ENCODE results near the gene NCAM1.

Gene NCAM1

DNA sequence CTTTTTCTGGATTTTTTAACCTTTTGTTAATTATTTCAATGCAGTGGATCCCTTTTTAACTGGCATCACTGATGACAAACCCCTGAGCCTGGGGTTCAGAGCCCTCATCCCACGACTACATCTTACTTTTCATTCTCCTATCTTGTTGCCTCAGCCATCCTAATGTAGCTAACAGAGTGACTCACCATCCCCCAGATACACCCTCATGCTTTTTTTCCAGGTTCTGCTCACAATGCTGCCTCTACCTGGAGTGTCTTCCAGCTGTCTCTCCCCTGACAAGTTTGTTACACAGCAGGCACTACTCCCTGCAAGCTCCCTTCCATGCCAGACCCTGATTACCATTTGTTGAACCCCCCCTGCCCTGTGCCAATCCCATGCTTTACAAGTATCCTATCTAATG, 135.4 kb downstream of the NCAM1 start:
- no peak for DNase-seq

DNA sequence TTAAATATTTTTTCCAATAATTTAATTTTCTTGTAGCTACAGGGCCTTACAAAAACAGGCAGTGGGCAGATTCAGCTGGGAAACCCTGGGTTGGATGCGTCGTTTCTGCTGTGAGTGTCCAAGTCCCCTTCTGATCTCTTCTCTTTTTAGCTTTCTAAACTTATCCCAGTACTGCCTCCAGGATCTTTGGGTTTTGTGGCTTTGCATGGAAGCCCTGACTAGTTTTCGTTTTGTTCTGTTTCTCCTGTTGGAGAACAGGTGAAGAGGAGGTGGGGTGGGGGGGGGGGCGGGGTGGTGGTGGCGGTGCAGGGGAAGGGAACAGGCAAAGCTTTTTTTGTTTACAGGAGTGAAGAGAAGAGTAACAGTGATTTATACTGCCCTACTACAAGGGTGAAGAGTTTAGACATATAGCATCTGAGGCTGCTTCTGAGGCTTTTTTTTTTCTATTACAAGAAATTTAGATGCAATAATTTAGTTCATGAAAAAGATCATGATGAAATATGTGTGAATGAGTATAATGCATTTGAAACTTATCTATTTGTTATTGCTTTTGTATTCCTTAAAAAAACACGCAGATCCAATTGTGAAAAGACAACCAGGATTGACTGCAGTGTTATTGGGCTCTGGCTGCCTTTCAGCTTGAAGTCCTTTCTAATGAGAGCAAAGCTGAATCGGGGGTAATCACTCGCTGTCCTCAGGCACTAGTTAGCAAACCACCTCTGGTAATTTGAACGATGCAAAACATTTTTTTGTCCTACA, 142.9 kb downstream of the NCAM1 start:
- DNase-seq: no peak

DNA sequence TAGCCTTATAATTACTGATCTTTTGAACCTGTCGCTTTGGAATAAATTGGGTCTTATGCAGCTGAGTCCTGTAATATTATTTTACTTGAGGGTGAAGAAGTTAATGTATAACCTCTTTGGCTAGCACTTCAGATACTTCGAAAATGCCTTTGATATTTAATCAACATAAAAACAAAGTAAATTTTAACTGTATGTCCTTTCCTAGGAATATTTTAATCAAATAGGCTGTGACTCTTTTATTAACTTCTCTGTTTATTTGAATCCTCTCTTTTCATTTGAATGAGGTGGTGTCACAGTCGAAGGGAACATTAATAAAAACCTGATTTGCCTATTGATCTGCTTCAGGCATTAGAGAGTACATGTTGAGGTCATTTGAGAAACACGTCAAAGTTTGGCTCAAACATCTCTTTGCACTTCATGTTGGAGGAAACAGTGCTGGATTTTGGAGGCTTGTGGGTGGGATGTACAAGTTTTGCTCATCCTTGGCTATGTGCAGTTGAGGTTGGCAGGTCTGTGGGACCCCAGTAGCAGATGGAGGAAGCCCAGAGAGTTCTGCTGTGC, 143.6 kb downstream of the NCAM1 start:
- DNase-seq: no peak

DNA sequence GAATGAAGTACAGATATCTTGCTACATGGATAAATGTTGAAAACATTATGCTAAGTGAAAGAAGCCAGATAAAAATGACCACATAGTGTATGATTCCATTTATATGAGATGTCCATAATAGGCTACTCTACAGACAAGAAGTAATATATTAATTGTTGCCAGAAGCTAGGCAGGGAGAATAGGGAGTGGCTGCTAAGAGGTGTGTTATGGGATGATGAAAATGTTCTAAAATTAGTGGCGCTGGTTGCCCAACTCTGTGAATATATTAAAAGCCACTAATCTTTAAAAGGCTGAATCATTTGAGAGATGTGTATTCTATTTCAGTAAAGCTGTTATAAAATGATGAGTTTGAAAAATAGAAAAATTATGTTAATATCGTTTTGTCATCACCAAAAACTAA, 144.4 kb downstream of the NCAM1 start:
- no peak for DNase-seq

DNA sequence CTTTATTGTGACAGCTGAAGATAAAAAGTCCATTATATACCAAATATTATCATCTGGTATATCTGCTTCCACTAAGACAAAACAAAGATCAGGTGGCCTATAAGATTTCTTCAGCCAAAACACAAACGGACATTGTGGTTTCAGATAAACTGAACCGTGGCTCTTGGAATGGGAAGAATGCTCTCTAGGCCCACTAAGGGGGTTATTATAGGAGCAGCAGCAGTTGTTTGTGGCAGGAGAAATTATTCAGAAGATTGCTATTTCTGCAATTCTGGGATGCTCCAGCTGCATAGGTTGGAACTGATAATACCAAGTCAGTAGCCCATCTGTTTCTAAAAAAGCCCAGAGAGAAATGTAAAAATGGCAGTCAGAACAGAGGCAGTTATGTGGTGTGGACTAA, 145.3 kb downstream of the NCAM1 start:
- no peak for DNase-seq

DNA sequence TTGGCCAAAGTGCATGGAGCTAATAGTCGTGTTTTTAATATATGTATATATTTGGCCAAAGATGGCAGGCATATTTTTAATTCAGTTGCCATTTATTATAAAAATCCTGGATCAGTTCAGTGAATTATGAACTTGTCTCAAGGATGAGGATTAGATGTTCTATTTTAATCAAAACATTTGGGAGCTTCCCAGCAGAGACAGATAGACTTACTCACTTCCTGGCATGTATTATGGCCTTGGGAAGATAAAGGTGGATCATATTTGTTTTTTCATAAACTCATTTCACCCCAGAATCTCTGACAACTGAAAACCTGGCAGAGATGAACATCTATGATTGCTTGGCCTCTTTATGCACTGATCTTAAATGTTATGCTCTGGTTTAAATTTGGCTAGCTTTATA, 148.8 kb downstream of the NCAM1 start:
- no peak for DNase-seq

DNA sequence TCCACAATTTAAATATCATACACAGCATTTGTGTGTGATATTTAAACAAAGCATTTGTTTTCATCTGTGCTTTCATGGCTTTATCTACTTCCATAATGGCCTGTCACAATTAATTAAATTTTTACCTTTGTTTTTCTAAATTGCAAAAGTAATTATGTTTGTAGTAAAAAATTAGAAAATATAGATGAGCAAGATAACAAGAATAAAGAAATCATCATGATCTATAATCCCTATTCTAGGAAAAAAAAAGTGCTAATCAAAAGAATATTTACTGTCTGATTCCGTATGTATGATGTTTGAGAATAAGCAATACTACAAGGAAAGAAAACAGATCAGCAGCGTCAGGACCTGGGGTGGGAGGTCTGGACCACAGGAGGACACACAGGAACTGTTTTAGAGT, 149.9 kb downstream of the NCAM1 start:
- DNase-seq: no peak

DNA sequence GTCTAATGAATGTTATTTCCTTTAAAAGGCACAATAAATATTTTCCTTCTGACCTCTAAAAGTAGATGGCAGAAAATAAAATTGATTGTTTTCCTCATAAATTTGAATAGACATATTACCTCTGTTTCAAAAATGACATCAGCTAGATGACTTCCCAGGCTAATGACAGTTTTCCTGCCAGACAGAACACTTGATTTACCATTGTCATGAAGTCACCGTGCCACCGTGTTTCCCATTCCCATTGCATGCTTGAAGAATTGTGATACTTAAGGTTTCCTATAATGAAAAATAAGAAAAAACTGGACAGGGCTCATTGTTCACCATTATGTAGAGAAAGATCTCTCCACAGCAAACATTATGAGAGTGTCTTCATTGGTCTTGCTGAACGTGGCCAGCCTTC, 151.1 kb downstream of the NCAM1 start:
- no peak for DNase-seq

DNA sequence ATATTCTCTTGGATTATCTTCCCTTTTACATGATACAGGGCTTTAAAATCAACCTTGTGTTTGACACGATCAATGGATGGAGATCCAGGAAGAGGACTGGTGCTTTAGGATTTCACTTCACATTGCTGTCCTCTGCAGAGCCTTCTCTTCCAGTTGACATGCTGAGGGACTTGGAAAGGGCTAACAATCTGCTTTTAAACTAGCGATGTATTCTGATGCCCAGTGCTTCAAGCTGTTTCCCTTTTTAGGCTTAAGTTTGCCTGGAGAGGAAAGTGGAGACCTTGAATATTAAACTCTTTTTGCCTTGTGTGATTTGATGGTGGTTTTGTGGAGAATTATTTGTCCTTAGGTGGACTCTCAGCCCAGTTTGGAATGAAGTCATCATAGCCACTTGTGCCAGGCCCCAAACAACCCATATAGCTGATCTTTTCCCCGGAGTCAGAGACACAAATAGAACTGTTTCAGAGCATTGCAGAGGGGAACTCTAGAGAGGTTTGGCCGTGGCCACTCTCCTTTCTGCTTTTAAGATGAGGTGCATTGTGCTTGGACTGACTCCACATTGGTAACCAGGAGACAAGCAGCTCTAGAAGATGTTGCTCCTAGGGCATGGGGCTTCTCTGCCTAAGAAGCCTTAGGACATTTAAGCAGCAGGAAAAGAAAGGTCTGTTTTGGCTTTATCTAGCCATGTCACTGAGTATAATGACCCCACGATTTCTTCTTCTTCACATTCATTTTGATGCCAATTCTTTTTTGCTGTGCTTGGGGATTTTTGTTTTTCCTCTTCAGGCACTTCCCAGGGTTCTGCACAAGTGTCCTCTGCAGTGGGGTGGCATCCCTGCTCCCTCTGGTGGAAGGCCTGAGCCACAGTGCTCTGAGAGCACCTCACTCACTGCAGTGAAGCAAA, 152.8 kb downstream of the NCAM1 start:
- DNase-seq: no peak

DNA sequence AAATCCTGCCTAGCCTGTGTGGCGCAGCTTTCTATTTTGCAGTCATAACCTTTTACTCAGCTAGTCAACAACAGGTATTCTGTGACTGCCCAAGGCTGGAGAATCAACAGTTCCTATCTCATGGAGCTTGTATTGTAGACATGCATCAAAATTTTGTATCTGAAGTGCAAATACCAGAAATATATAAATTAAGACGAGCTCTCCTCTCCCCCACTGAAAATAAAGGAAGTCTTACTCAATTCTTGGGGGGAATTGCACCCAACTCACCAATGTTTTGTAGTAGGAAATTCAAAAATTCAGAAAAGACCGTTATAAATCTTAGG, 153.4 kb downstream of the NCAM1 start:
- no peak for DNase-seq

DNA sequence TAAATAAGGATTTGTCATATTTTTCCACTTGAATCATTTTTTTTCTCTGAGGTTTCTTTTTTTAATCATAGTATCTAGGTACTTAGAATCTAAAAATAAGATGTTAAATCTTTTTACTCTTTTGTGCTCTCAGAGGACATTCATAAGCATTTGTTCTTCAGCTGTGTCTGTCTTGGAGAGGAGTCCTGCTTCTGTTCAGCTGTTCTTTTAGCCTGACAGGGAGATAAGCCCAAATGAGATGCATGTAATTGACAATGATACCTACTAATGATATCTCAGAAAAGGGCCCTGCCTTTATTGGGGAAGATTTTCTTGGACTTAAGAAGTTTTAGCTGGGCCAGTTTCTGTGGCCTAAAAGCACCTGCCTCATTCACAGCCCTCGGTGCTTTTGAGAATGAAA, 156.9 kb downstream of the NCAM1 start:
- no peak for DNase-seq

DNA sequence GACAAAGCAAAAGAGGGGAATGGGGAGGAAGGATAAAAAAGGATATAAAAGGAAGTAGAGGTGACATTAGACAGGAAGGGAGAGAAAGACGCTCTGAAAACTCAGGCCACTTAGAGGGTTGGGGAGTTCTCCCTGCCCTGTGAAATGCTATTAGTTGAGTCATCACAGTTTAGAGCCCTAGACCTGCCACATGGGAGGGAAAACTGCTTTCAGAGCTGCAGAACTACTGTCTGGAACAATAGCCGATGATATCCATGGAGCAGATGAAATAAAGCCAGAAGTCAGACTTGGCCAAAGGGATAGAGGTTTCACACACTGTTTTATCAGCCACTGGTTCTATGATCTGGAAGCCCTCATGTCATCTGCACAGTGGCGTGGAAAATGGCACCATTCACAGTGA, 157.9 kb downstream of the NCAM1 start:
- no peak for DNase-seq

DNA sequence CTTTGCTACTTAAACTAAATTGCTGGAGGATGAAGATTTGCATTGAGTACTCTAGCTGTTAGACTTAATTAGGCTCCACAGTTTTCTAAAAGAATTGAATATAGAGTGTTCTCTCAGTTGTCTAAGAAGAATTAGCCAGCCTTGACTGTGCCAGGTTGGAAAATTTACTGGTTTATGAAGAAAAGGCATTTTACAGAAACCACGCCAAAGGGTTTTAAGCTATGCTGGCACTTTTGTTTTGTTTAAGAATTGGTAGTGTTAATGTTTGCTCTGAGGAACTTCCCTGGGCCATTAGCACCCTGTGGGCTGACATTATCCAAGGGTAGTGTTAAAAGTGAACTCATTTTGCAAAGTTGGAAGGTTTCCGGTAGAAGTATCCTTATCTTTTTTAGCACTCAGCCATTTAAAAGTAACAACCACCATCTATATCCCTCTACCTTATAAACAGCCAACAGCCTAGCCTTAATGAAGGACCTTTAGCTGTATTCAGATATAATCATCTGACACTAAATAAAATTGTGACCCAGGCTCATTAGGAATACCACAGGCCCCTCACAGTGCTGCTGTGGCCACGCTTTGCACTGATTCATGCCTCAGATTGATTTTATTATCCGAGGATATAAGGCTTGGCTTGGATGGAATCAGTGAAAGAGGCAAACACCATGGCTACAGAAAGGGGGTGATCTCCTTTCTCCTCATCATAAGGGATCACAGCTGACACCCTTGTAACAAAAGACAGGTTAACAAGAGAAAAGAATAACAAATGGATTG, 158.9 kb downstream of the NCAM1 start:
- DNase-seq: no peak

DNA sequence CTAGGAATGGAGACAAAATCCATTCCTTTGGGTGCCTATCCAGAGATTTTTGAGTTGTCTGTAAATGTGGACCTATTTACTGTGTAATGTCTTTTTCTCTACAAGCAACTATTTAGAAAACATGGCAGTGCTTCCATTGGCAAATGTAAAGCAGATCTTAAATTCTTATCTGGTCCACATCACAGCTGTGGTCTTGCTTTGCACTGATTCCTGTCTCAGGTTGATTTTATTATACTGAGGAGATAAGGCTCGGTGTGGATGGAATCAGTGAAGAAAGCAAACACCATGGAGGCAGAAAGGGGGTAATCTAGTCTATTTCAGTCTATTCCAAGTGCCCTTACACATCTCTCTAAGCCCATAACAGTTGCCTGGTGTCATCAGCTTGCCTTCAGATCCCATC, 160.5 kb downstream of the NCAM1 start:
- no peak for DNase-seq

DNA sequence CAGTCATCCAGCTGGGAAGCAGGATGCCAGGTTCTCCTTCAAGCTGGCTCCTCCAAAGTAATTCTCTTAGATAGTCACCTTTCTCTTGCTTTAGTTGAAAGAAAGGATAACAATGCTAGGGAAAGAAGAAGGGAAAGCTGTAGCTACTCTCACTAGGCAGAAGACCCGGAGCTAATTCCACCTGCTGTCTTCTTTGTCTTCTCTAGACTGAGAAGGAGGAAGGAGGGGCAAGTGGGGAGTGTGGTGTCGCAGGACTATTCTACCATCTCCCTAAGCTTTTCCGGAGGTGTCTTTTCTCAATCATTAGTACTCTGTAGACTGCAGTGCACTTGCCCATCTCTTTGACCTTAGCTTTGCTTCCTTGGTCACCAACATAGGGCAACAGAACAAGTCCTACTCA, 162.8 kb downstream of the NCAM1 start:
- no peak for DNase-seq

DNA sequence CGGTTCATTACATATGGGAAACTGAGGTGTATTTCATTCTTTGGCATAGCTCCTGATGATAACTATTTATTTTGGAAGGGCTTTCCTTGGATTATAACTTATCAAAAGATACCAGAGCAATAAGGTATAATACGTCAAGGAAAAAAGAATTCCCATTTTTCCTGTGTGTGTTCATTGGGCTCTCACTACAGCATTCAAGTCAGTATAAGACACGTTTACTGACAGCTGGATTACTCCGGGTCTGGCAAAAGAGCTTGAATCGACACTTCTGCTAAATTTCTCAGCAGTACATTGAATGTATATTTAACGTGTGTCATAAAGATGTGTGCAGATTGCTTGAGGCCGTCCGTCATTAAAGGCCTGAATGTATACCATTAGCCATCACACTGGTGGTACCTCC, 163.4 kb downstream of the NCAM1 start:
- no peak for DNase-seq

DNA sequence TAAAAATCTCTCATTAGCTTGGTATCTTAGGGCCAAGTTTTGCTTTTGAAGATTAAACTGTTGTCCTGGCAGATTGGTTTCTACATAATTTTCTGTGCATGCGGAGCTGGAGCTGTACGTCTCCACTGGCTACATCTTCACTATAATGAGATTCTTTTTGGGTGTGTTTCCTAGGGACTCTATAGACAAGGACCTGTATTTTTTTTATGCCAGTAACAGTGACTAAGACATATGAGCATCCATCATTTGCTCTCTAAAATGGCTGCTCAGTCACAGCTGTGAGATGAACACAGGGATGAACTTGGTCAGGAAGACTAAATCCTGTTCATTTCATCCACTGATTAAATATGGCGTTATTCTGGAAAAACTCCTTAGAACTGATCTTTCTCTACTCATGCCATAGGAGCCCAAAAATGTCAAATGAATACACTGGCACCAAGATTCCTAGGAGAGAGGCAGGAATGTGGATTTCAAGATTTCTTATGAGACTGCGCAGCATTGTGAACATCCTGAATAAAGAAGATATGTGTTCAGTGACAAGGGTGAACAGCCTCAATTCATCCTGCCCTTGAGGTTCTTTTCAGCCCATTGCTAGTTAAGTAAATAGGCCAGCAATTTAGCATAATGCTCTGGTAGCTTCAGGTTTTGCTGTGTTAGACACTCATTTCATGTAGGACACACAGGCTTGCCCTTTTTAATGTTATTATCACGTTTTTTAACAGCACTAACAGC, 168.2 kb downstream of the NCAM1 start:
- DNase-seq: no peak

DNA sequence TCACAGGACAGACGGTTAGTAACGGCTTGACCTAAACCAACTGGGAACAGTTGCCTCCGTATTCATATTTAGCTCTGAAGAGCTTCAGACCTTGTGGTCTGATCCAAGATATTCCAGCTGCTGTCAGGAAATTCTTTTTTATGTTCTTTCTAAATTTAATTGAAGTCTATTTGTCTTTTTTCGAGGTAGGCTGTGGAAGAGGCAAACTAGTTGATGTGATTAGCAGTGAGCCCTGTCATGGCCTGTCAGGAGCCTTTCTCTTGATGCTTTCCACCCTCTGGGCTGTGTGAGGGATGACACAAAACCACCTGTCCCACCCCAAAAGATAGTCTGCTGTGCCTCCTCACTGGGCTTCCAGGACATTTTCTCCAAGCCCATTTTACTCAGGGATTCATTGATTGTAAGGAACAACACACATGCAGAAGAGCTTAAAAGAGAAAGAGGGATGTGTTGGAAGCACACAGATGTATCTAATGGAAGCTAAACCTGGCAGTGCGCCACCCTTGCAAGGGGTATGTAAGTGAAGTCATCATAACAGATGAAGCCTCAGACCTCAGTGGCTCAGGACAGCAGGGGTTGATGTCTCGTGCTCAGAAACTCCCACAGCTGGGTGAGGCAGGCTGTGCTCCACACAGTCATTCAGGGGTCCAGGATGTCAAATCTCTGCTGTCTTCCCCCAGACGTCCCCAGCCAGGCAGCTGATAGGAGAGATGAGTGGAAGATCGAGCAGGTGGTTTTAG, 170.0 kb downstream of the NCAM1 start:
- no peak for DNase-seq

DNA sequence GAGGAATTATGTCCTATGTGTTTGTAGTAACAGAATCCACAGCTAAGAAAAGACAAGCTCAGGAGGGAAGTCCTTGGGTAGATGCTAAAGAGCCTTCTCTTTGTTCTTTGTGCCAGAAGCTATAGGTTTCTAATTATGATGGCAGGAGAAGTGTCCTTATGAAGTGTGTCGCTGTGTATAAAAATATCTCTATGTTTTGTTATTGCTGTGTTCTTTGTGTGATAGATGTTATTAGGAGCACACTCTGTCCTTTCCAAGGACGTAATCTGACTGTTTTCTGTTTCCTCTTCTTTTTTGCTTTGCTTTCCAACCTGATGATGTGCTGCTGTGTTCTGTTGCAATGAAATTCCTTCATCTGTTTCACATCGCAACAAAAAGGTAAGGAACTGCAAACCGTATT, 171.9 kb downstream of the NCAM1 start:
- DNase-seq: no peak

DNA sequence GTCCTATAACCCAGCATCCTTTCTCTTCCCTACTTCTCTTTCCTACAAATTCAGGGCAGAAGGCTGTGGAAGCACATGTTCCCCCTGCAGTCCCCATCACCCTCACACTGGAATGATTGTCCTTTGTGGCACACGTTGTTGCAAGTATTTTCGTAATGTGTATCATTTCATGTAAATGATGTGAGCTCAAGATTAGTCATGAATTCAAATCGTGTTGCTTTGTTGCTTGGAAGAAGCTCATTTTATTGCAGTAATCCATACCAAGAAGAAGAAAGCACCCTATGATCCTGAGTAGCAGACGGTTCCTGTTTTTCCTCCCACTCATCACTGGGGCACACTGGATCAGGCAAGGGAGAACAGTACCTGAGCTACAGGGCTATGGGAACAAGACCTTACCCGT, 173.4 kb downstream of the NCAM1 start:
- no peak for DNase-seq

DNA sequence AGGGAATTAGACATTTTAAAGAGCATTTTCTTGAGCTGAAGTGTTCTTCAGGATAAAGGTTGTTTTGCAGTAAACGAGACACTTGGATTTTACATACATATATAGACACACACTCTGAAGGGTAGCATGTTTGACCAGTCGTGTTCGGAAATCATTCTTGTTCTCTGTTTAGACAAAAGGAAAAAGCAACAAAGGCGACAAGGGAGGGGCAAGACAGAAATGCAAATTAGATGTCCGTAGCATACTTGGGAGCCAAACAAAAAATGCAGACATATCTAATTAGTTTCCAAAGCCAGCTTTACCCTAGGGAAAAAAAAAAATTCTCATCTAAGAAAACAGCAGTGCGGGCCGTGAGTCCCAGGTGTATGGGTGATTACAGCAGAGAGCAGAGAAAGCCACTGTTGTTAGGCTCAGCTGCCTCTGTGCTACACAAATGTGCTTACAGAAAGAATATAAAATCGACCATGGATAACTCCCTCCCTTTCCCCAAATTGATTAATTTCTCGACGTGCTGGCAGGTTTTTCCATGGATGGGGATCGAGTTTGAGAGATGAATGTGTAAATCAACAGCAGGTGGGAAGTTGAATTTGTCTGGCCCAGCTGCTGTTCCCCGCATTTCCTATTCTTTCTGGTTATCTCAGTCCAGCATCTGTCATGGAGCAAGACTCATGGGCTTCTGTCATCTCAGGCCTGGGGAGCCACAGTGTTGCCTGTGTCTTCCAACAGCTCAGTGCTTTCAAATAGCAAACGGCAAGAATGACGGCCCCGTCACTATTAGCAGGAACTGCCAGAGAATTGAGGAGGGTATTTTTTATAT, 176.7 kb downstream of the NCAM1 start:
- DNase-seq: no peak

Measured in activated CD4-positive, alpha-beta T cell treated with anti-CD3 and anti-CD28 coated beads for 1 hour (primary cell).